Neural cell (in vitro differentiated cells): ENCODE results near the gene NEK6. TPM values are rescaled to one million over a fixed set of nuclear protein-coding genes. Genes with fewer than 3 reads are reported as not detected.

Experiments
- H2AFZ ChIP-seq: fragments of 200-600, 300-800 bp; sonication (generic), shearing (Covaris generic); 2 replicates; pipeline ENCODE4 v1.6.0; 2014; ENCODE audit warnings: low read depth, mild to moderate bottlenecking, antibody characterized with exemption, low read length, moderate library complexity
- H3F3A ChIP-seq: fragments of 200-600 bp; shearing (Covaris generic); 2 replicates; pipeline ENCODE4 v1.6.1; 2016; ENCODE audit warnings: mild to moderate bottlenecking, moderate library complexity, mixed read lengths, antibody characterized with exemption, low read length; ENCODE audit not compliant: insufficient read depth, poor library complexity, severe bottlenecking
- H3K27ac ChIP-seq: fragments of 200-600, 300-800 bp; sonication (generic), shearing (Covaris generic); 2 replicates; pipeline ENCODE4 v1.5.1; 2014; ENCODE audit warnings: mild to moderate bottlenecking, low read length, moderate library complexity
- H3K27me3 ChIP-seq: fragments of 300-800, 200-600 bp; sonication (generic), shearing (Covaris generic); 2 replicates; pipeline ENCODE4 v1.6.0; 2014; ENCODE audit warnings: mild to moderate bottlenecking, low read depth, low read length, moderate library complexity; ENCODE audit not compliant: insufficient read depth
- H3K36me3 ChIP-seq: fragments of 300-800, 200-600 bp; sonication (generic), shearing (Covaris generic); 2 replicates; pipeline ENCODE4 v1.5.1; 2014; ENCODE audit warnings: mild to moderate bottlenecking, antibody characterized with exemption, low read length, moderate library complexity; ENCODE audit not compliant: insufficient read depth
- H3K4me2 ChIP-seq: fragments of 300-800, 200-600 bp; sonication (generic), shearing (Covaris generic); 2 replicates; pipeline ENCODE4 v1.6.0; 2014; ENCODE audit warnings: mild to moderate bottlenecking, low read length
- H3K4me3 ChIP-seq: fragments of 300-800, 200-600 bp; sonication (generic), shearing (Covaris generic); 2 replicates; pipeline ENCODE4 v1.5.1; 2014; ENCODE audit warnings: mild to moderate bottlenecking, low read length, moderate library complexity
- H3K79me2 ChIP-seq: fragments of 200-600 bp; shearing (Covaris generic); replicated peaks from 2 replicates; pipeline ENCODE4 v1.6.0; 2014; ENCODE audit warnings: mild to moderate bottlenecking, low read length, moderate library complexity; ENCODE audit not compliant: insufficient read depth
- H3K9ac ChIP-seq: fragments of 300-800, 200-600 bp; sonication (generic), shearing (Covaris generic); 2 replicates; pipeline ENCODE4 v1.6.1; 2016; ENCODE audit warnings: mild to moderate bottlenecking, low read length, mixed read lengths
- H3K9me2 ChIP-seq: fragments of 200-600 bp; shearing (Covaris generic); 2 replicates; pipeline ENCODE4 v1.6.1; 2016; ENCODE audit warnings: mild to moderate bottlenecking, low read length, mixed read lengths; ENCODE audit not compliant: insufficient read depth
- H3K9me3 ChIP-seq: fragments of 200-600, 300-800 bp; sonication (generic), shearing (Covaris generic); 2 replicates; pipeline ENCODE4 v1.6.1; 2016; ENCODE audit warnings: mild to moderate bottlenecking, mixed run types, low read length, moderate library complexity, mixed read lengths
- H4K20me1 ChIP-seq: fragments of 200-600 bp; shearing (Covaris generic); 2 replicates; pipeline ENCODE4 v1.6.1; 2016; ENCODE audit warnings: mild to moderate bottlenecking, mixed run types; ENCODE audit not compliant: insufficient read depth
- CTCF ChIP-seq: fragments of 450-650 bp; IDR thresholded peaks from 2 replicates; pipeline ENCODE4 v1.5.1; 2014; ENCODE audit warnings: antibody characterized with exemption, mild to moderate bottlenecking, moderate library complexity; ENCODE audit not compliant: poor library complexity, severe bottlenecking
- EP300 ChIP-seq: fragments of 450-650 bp; conservative IDR thresholded peaks from 2 replicates; pipeline ENCODE4 v1.6.1; 2014; ENCODE audit warnings: antibody characterized with exemption, mild to moderate bottlenecking, moderate library complexity; ENCODE audit not compliant: poor library complexity, severe bottlenecking
- EZH2 ChIP-seq: fragments of 200-600, 300-800 bp; shearing (Covaris generic), sonication (generic); IDR thresholded peaks from 2 replicates; pipeline ENCODE4 v1.6.1; 2014; ENCODE audit warnings: antibody characterized with exemption, low read length, borderline replicate concordance, mild to moderate bottlenecking; ENCODE audit not compliant: insufficient read depth, poor library complexity, severe bottlenecking
- MXI1 ChIP-seq: fragments of 450-650 bp; conservative IDR thresholded peaks from 2 replicates; pipeline ENCODE4 v1.6.1; 2014; ENCODE audit warnings: antibody characterized with exemption, mild to moderate bottlenecking; ENCODE audit not compliant: poor library complexity, severe bottlenecking
- POLR2AphosphoS5 ChIP-seq: IDR thresholded peaks from 2 replicates; pipeline ENCODE4 v1.6.1; 2012
- RAD21 ChIP-seq: fragments of 450-650 bp; conservative IDR thresholded peaks from 2 replicates; pipeline ENCODE4 v1.6.1; 2014; ENCODE audit warnings: antibody characterized with exemption, mild to moderate bottlenecking, moderate library complexity
- SMC3 ChIP-seq: fragments of 450-650 bp; conservative IDR thresholded peaks from 2 replicates; pipeline ENCODE4 v1.6.1; 2014; ENCODE audit warnings: antibody characterized with exemption, mild to moderate bottlenecking, moderate library complexity; ENCODE audit not compliant: poor library complexity
- TAF1 ChIP-seq: IDR thresholded peaks from 2 replicates; pipeline ENCODE4 v1.6.1; 2012; ENCODE audit warnings: low read depth
- polyA plus RNA-seq: library from polyadenylated mRNA; depleted of rRNA; stranded (reverse); fragments of >200 nt; gene quantifications from 2 replicates; pipeline ENCODE4 v1.2.3, GENCODE V29; 2014
- TF ChIP-seq, protein P1 (sequence below): IDR thresholded peaks from 2 replicates; pipeline ENCODE4 v1.6.1; 2012; ENCODE audit warnings: borderline replicate concordance

The NEK6 gene
- polyA plus RNA-seq, 1 donor from 2014 or later: 4.6 TPM

DNA sequence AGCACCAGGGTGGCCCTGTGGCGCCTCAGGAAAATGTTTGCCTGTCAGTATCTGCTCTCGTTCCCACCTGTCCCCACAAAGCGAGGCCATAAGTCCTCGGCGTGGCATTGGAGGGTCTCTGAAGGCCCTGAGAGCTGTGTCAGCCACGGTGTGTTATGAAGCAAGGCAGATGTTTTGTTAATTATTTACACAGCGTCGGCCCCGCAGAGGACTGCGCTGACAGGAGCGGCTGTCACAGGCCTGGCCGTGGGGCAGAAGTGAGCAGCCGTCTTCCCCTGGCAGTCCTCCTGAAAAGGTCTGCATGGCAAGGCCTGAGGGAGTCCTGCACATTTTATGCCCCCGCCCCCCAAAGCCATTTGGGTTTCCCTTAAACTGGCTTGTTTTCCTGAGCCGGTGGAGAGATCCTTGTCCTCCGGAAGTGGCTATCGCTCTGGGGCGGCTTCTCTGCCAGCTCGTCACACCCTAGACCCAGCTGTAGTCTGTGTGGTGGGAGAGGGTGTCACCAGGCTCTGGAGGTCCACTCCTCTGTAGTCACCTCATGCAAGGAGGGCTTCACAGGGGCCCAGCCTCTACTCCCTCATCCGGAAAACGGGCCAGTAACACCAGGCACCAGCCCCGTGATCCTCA is 6.2 kb downstream of the NEK6 start:
- Histone ChIP-seq H3K79me2 (peaks cover 47% of the 10 kb centered on the region), H4K20me1 (no peaks in the 10 kb centered on the region), H3K9ac (no peak overlapping the region)

DNA sequence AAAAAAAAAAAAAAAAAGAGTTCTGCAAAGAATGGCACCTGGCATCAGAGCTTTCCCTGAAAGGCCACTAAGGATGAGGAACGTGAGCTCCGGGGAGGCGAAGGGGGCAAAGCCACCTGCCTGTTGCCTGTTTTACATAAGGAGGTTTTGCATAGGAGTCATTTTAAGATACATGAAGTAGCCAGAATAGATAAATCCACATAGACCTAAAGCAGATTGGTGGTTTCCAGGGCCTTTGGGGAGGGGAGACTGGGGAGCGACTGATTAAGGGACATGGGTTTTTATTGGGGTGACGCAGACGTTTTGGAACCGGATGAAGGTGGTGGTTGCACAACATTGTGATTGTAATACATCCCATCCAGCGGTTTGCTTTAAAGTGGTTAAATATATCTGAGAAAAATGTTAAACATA is 7.1 kb downstream of the NEK6 start:
- peaks cover 44% of the 10 kb centered on the region for H3K79me2 ChIP-seq
- no peak overlapping the region for H2AFZ ChIP-seq
- no peak overlapping the region for H3K27ac ChIP-seq
- H3K9ac ChIP-seq: no peak overlapping the region
- no peak overlapping the region for H3K4me2 ChIP-seq
- no peaks in the 10 kb centered on the region for H4K20me1 ChIP-seq
- H3K27me3 ChIP-seq: no peaks in the 10 kb centered on the region
- H3K9me3 ChIP-seq: no peaks in the 10 kb centered on the region
- no peak overlapping the region for H3K4me3 ChIP-seq
- no peaks in the 10 kb centered on the region for H3F3A ChIP-seq
- no peaks in the 10 kb centered on the region for H3K36me3 ChIP-seq
- H3K9me2 ChIP-seq: no peaks in the 10 kb centered on the region
- TF ChIP-seq RAD21 (no peak), CTCF (no peak), EZH2 (no peak), TAF1 (no peak), POLR2AphosphoS5 (no peak), EP300 (no peak), MXI1 (no peak)
- TF ChIP-seq, protein P1, sequence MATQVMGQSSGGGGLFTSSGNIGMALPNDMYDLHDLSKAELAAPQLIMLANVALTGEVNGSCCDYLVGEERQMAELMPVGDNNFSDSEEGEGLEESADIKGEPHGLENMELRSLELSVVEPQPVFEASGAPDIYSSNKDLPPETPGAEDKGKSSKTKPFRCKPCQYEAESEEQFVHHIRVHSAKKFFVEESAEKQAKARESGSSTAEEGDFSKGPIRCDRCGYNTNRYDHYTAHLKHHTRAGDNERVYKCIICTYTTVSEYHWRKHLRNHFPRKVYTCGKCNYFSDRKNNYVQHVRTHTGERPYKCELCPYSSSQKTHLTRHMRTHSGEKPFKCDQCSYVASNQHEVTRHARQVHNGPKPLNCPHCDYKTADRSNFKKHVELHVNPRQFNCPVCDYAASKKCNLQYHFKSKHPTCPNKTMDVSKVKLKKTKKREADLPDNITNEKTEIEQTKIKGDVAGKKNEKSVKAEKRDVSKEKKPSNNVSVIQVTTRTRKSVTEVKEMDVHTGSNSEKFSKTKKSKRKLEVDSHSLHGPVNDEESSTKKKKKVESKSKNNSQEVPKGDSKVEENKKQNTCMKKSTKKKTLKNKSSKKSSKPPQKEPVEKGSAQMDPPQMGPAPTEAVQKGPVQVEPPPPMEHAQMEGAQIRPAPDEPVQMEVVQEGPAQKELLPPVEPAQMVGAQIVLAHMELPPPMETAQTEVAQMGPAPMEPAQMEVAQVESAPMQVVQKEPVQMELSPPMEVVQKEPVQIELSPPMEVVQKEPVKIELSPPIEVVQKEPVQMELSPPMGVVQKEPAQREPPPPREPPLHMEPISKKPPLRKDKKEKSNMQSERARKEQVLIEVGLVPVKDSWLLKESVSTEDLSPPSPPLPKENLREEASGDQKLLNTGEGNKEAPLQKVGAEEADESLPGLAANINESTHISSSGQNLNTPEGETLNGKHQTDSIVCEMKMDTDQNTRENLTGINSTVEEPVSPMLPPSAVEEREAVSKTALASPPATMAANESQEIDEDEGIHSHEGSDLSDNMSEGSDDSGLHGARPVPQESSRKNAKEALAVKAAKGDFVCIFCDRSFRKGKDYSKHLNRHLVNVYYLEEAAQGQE: no peak

More for the DNA sequence above, 6.2 kb downstream of the NEK6 start:
- Histone ChIP-seq H3K4me3 (no peak overlapping the region), H3F3A (no peaks in the 10 kb centered on the region), H3K27me3 (no peaks in the 10 kb centered on the region), H3K9me3 (no peaks in the 10 kb centered on the region), H2AFZ (no peak overlapping the region), H3K27ac (no peak overlapping the region), H3K9me2 (no peaks in the 10 kb centered on the region), H3K36me3 (no peaks in the 10 kb centered on the region), H3K4me2 (no peak overlapping the region)
- TF ChIP-seq TAF1 (no peak), EP300 (no peak), MXI1 (no peak), POLR2AphosphoS5 (no peak), CTCF (no peak), SMC3 (no peak), RAD21 (no peak), EZH2 (no peak)
- TF ChIP-seq, protein P1: no peak
